ENCODE measurements around the gene NAV2.

Gene NAV2

GRCh38 chr11:19853016-19853415 lies 140.4 kb downstream of the NAV2 start:
- no peak for DNase-seq (ENCODE audit: low read depth, low spot score)

GRCh38 chr11:19853920-19854319 lies 141.3 kb downstream of the NAV2 start:
- Histone ChIP-seq H3K27ac (no peak overlapping the region), H3K36me3 (ENCODE audit: insufficient read depth, low read length) (no peaks in the 10 kb centered on the region), H3K9me3 (ENCODE audit: low read depth, low read length) (no peaks in the 10 kb centered on the region), H3K4me3 (no peak overlapping the region), H3K9ac (ENCODE audit: insufficient read length) (no peak overlapping the region)
- DNase-seq (ENCODE audit: low read depth, low spot score) = no peak
- TF ChIP-seq POLR2AphosphoS5 (IDR thresholded peaks at IDR 0.05; ENCODE audit: borderline replicate concordance, low read depth, low read length) (no peak), FOXP2 (optimal IDR thresholded peaks at IDR 0.05; ENCODE audit: control extremely low read depth, extremely low read length, insufficient read depth) (no peak), EZH2 (IDR thresholded peaks at IDR 0.05) (no peak)

More at GRCh38 chr11:19853016-19853415, 140.4 kb downstream of the NAV2 start:
- TF ChIP-seq POLR2AphosphoS5 (IDR thresholded peaks at IDR 0.05; ENCODE audit: borderline replicate concordance, low read depth, low read length) (no peak), EZH2 (IDR thresholded peaks at IDR 0.05) (no peak), FOXP2 (optimal IDR thresholded peaks at IDR 0.05; ENCODE audit: control extremely low read depth, extremely low read length, insufficient read depth) (no peak)
- no peak overlapping the region for H3K9ac ChIP-seq (ENCODE audit: insufficient read length)
- H3K36me3 ChIP-seq (ENCODE audit: insufficient read depth, low read length) = no peaks in the 10 kb centered on the region
- H3K4me3 ChIP-seq = no peak overlapping the region
- H3K9me3 ChIP-seq (ENCODE audit: low read depth, low read length) = no peaks in the 10 kb centered on the region
- no peak overlapping the region for H3K27ac ChIP-seq

- no peak overlapping the region for H3K9ac ChIP-seq (ENCODE audit: insufficient read length)
- no peak overlapping the region for H3K27ac ChIP-seq
- no peak for DNase-seq (ENCODE audit: low read depth, low spot score)
- H3K4me3 ChIP-seq = no peak overlapping the region
- H3K36me3 ChIP-seq (ENCODE audit: insufficient read depth, low read length) = no peaks in the 10 kb centered on the region
- TF ChIP-seq FOXP2 (optimal IDR thresholded peaks at IDR 0.05; ENCODE audit: control extremely low read depth, extremely low read length, insufficient read depth) = no peak
- no peak for TF ChIP-seq POLR2AphosphoS5 (IDR thresholded peaks at IDR 0.05; ENCODE audit: borderline replicate concordance, low read depth, low read length)
- TF ChIP-seq EZH2 (IDR thresholded peaks at IDR 0.05) = no peak
- no peaks in the 10 kb centered on the region for H3K9me3 ChIP-seq (ENCODE audit: low read depth, low read length)
Observed at GRCh38 chr11:19861171-19861570, 148.5 kb downstream of the NAV2 start.

- H3K36me3 ChIP-seq (ENCODE audit: insufficient read depth, low read length) = no peaks in the 10 kb centered on the region
- no peak overlapping the region for H3K27ac ChIP-seq
- TF ChIP-seq EZH2 (IDR thresholded peaks at IDR 0.05) (no peak), FOXP2 (optimal IDR thresholded peaks at IDR 0.05; ENCODE audit: control extremely low read depth, extremely low read length, insufficient read depth) (no peak), POLR2AphosphoS5 (IDR thresholded peaks at IDR 0.05; ENCODE audit: borderline replicate concordance, low read depth, low read length) (no peak)
- no peak for DNase-seq (ENCODE audit: low read depth, low spot score)
- H3K9ac ChIP-seq (ENCODE audit: insufficient read length) = no peak overlapping the region
- H3K9me3 ChIP-seq (ENCODE audit: low read depth, low read length) = no peaks in the 10 kb centered on the region
- no peak overlapping the region for H3K4me3 ChIP-seq
Observed at GRCh38 chr11:19862091-19862490, 149.5 kb downstream of the NAV2 start.

GRCh38 chr11:19864141-19865140 lies 151.8 kb downstream of the NAV2 start:
- Histone ChIP-seq H3K9ac (ENCODE audit: insufficient read length) (no peak overlapping the region), H3K27ac (no peak overlapping the region), H3K4me3 (no peak overlapping the region), H3K36me3 (ENCODE audit: insufficient read depth, low read length) (no peaks in the 10 kb centered on the region), H3K9me3 (ENCODE audit: low read depth, low read length) (no peaks in the 10 kb centered on the region)
- TF ChIP-seq EZH2 (IDR thresholded peaks at IDR 0.05) (no peak), POLR2AphosphoS5 (IDR thresholded peaks at IDR 0.05; ENCODE audit: borderline replicate concordance, low read depth, low read length) (no peak), FOXP2 (optimal IDR thresholded peaks at IDR 0.05; ENCODE audit: control extremely low read depth, extremely low read length, insufficient read depth) (no peak)
- no peak for DNase-seq (ENCODE audit: low read depth, low spot score)

- Histone ChIP-seq H3K36me3 (ENCODE audit: insufficient read depth, low read length) (no peaks in the 10 kb centered on the region), H3K9me3 (ENCODE audit: low read depth, low read length) (no peaks in the 10 kb centered on the region), H3K27ac (no peak overlapping the region), H3K9ac (ENCODE audit: insufficient read length) (no peak overlapping the region), H3K4me3 (no peak overlapping the region)
- TF ChIP-seq POLR2AphosphoS5 (IDR thresholded peaks at IDR 0.05; ENCODE audit: borderline replicate concordance, low read depth, low read length) = no peak
- no peak for TF ChIP-seq FOXP2 (optimal IDR thresholded peaks at IDR 0.05; ENCODE audit: control extremely low read depth, extremely low read length, insufficient read depth)
- TF ChIP-seq EZH2 (IDR thresholded peaks at IDR 0.05) = no peak
- DNase-seq (ENCODE audit: low read depth, low spot score) = no peak
Observed at GRCh38 chr11:19866037-19866436, 153.4 kb downstream of the NAV2 start.

- Histone ChIP-seq H3K4me3 (no peak overlapping the region), H3K36me3 (ENCODE audit: insufficient read depth, low read length) (no peaks in the 10 kb centered on the region), H3K9me3 (ENCODE audit: low read depth, low read length) (no peaks in the 10 kb centered on the region), H3K27ac (no peak overlapping the region), H3K9ac (ENCODE audit: insufficient read length) (no peak overlapping the region)
- no peak for TF ChIP-seq FOXP2 (optimal IDR thresholded peaks at IDR 0.05; ENCODE audit: control extremely low read depth, extremely low read length, insufficient read depth)
- TF ChIP-seq EZH2 (IDR thresholded peaks at IDR 0.05) = no peak
- TF ChIP-seq POLR2AphosphoS5 (IDR thresholded peaks at IDR 0.05; ENCODE audit: borderline replicate concordance, low read depth, low read length) = no peak
- no peak for DNase-seq (ENCODE audit: low read depth, low spot score)
Observed at GRCh38 chr11:19866521-19866920, 153.9 kb downstream of the NAV2 start.

GRCh38 chr11:19867064-19867463 lies 154.4 kb downstream of the NAV2 start:
- Histone ChIP-seq H3K4me3 (no peak overlapping the region), H3K9me3 (ENCODE audit: low read depth, low read length) (no peaks in the 10 kb centered on the region), H3K36me3 (ENCODE audit: insufficient read depth, low read length) (no peaks in the 10 kb centered on the region), H3K27ac (no peak overlapping the region), H3K9ac (ENCODE audit: insufficient read length) (no peak overlapping the region)
- DNase-seq (ENCODE audit: low read depth, low spot score) = no peak
- TF ChIP-seq POLR2AphosphoS5 (IDR thresholded peaks at IDR 0.05; ENCODE audit: borderline replicate concordance, low read depth, low read length) (no peak), FOXP2 (optimal IDR thresholded peaks at IDR 0.05; ENCODE audit: control extremely low read depth, extremely low read length, insufficient read depth) (no peak), EZH2 (IDR thresholded peaks at IDR 0.05) (no peak)

Data from SK-N-MC (cell line).